Karpas-422 (cell line): Measurements from ENCODE around the gene NMNAT3. TPM values are rescaled to one million over a fixed set of nuclear protein-coding genes. Genes with fewer than 3 reads are reported as not detected.
A peak's percentile ranks its signal among the peaks of the same experiment; 100 is the strongest.

Source experiments
- DNase-seq: peaks from one replicate; pipeline ENCODE4 v3.0.0-alpha.2; 2015
- H2AFZ ChIP-seq: fragments of 200-600 bp; sonication (generic); 2 replicates; pipeline ENCODE4 v1.6.1; 2014; ENCODE audit warnings: antibody characterized with exemption, low read length, mixed read lengths
- H3K27ac ChIP-seq: fragments of 200-600 bp; sonication (generic); 2 replicates; pipeline ENCODE4 v1.5.1; 2014; ENCODE audit warnings: mild to moderate bottlenecking, low read length, moderate library complexity
- H3K27me3 ChIP-seq: fragments of 200-600 bp; sonication (generic); 2 replicates; pipeline ENCODE4 v1.6.1; 2014; ENCODE audit warnings: low read length, mixed read lengths
- H3K36me3 ChIP-seq: fragments of 200-600 bp; sonication (generic); 2 replicates; pipeline ENCODE4 v1.6.1; 2014; ENCODE audit warnings: low read length, mixed read lengths; ENCODE audit not compliant: insufficient read depth
- H3K4me1 ChIP-seq: fragments of 200-600 bp; sonication (generic); 2 replicates; pipeline ENCODE4 v1.6.1; 2014; ENCODE audit warnings: mild to moderate bottlenecking, low read length, mixed read lengths
- H3K4me2 ChIP-seq: fragments of 200-600 bp; sonication (generic); 2 replicates; pipeline ENCODE4 v1.6.1; 2014; ENCODE audit warnings: low read length, low read depth, mild to moderate bottlenecking; ENCODE audit not compliant: poor library complexity, severe bottlenecking
- H3K4me3 ChIP-seq: fragments of 200-600 bp; sonication (generic); 2 replicates; pipeline ENCODE4 v1.5.1; 2014; ENCODE audit warnings: mild to moderate bottlenecking, antibody characterized with exemption, low read length, mixed read lengths
- H3K79me2 ChIP-seq: fragments of 200-600 bp; sonication (generic); 2 replicates; pipeline ENCODE4 v1.6.1; 2014; ENCODE audit warnings: mild to moderate bottlenecking, low read length, mixed read lengths
- H3K9ac ChIP-seq: fragments of 200-600 bp; sonication (generic); 2 replicates; pipeline ENCODE4 v1.6.0; 2014; ENCODE audit warnings: low read length
- H3K9me2 ChIP-seq: fragments of 200-600 bp; sonication (generic), shearing (Covaris generic); replicated peaks from 2 replicates; pipeline ENCODE4 v1.6.0; 2014; ENCODE audit warnings: mild to moderate bottlenecking, low read length, moderate library complexity; ENCODE audit not compliant: insufficient read depth
- H3K9me3 ChIP-seq: fragments of 300-700, 200-600 bp; sonication (generic); 2 replicates; pipeline ENCODE4 v1.6.1; 2014; ENCODE audit warnings: low read length, mixed read lengths
- H4K20me1 ChIP-seq: fragments of 200-600 bp; sonication (generic); 2 replicates; pipeline ENCODE4 v1.6.1; 2014; ENCODE audit warnings: mild to moderate bottlenecking, antibody characterized with exemption, low read length, low read depth; ENCODE audit not compliant: insufficient read depth
- total RNA-seq: library from RNA; depleted of rRNA; stranded (reverse); fragments of >200 nt; shearing (Covaris generic); gene quantifications from 2 replicates; pipeline ENCODE4 v1.2.3, GENCODE V29; 2014; ENCODE audit warnings: low replicate concordance

Gene NMNAT3
- total RNA-seq, 1 experiment from 2014 or later, result not detected

DNA sequence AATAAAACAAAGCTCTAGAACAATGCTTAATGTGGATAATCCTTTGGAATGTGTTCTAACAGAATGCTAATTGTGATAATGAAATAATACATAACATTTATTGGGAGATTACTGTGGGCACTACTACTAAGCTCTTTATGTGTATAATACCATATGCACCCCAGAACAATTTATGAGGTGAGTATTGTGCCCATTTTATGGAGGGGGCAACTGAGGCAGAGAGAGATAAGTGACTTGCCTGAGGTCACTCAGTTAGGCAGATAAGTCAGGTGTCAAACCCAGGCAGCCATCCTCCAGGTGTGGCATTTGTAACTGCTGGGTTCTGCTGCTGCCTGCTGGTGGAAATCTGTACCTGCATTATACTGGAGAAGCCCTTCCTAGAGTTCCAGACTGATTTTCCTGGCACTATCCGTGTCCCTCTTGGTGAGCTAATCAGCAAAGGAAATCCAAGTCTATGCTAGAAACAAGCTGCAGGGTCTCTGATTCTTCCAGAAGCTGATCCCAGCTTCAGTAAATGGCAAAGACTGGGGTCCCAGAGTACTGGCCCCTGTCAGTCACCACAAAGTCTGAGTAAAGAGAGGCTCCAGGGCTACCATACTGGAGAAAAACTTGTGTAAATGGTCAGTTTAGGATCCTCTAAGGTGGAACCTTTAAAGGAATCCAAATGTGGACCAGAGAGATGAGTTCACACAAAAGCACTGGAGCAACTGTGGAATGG is 115.7 kb downstream of the NMNAT3 start:
- peak; percentile 71 for DNase-seq
- no peak overlapping the region for H3K27ac ChIP-seq
- no peaks in the 10 kb centered on the region for H4K20me1 ChIP-seq
- H3K27me3 ChIP-seq, result no peaks in the 10 kb centered on the region
- H3K9ac ChIP-seq, result no peak overlapping the region
- no peaks in the 10 kb centered on the region for H3K79me2 ChIP-seq
- H3K4me3 ChIP-seq, result no peak overlapping the region
- H3K4me2 ChIP-seq, result no peak overlapping the region
- no peaks in the 10 kb centered on the region for H3K9me2 ChIP-seq
- H3K36me3 ChIP-seq, result no peaks in the 10 kb centered on the region
- no peaks in the 10 kb centered on the region for H3K4me1 ChIP-seq
- no peaks in the 10 kb centered on the region for H3K9me3 ChIP-seq
- H2AFZ ChIP-seq, result no peak overlapping the region

DNA sequence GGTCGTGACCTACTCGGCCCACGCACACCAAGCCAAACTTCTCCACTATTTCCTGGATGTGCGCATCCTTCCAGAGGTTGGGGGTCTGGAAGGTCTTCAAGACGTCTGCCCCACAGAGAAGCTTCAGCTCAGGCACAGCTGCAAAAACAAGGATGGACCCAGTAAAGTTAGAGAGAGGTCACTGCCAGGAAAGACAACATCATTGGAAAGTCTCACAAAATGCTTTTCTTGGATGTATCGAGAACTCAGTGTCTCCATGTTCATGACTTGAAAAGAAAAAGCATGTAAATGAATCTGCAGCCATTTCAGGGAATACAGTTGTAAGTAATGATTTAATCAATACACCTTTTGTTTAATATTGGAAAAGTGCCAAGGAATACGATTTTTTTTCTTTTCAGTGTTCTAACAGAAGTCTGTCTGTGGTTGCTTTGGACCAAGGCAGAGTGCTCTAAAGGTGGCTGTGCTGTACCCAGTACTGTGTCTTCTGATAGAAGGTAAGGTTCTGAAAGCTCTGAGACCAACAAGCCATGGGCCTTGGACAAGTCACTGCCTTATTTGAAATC is 116.4 kb downstream of the NMNAT3 start:
- no peaks in the 10 kb centered on the region for H3K79me2 ChIP-seq
- no peak overlapping the region for H3K4me2 ChIP-seq
- H2AFZ ChIP-seq, result no peak overlapping the region
- H3K4me3 ChIP-seq, result no peak overlapping the region
- H3K27me3 ChIP-seq, result no peaks in the 10 kb centered on the region
- H3K9me2 ChIP-seq, result no peaks in the 10 kb centered on the region
- no peaks in the 10 kb centered on the region for H3K36me3 ChIP-seq
- H3K4me1 ChIP-seq, result no peaks in the 10 kb centered on the region
- H3K27ac ChIP-seq, result no peak overlapping the region
- no peak overlapping the region for H3K9ac ChIP-seq
- no peak for DNase-seq
- H3K9me3 ChIP-seq, result no peaks in the 10 kb centered on the region
- H4K20me1 ChIP-seq, result no peaks in the 10 kb centered on the region

DNA sequence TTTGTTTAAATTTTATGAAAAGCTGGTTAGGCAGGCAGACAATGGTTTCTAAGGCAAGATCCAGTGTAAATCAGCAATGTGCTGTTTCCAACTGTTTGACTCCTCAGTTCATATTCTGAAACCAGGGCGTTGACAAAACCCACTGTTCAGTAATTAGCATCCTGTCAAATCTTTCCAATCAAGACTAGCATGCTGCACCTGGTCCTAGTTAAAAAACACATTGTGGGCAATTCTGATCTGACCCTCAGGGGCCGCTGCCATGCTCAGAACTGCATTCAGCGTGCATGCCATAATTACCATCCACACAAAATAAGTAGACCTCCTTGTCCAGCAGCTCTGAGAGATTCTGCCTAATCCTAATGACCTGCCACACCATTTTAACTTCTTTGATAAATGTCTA is 117.4 kb downstream of the NMNAT3 start:
- Histone ChIP-seq H3K4me3 (no peak overlapping the region), H3K9me3 (no peaks in the 10 kb centered on the region), H3K79me2 (no peaks in the 10 kb centered on the region), H3K36me3 (no peaks in the 10 kb centered on the region), H3K9ac (no peak overlapping the region), H3K27me3 (no peaks in the 10 kb centered on the region), H4K20me1 (no peaks in the 10 kb centered on the region), H3K4me1 (no peaks in the 10 kb centered on the region), H3K9me2 (no peaks in the 10 kb centered on the region), H3K27ac (no peak overlapping the region), H3K4me2 (no peak overlapping the region), H2AFZ (no peak overlapping the region)
- DNase-seq, result no peak

DNA sequence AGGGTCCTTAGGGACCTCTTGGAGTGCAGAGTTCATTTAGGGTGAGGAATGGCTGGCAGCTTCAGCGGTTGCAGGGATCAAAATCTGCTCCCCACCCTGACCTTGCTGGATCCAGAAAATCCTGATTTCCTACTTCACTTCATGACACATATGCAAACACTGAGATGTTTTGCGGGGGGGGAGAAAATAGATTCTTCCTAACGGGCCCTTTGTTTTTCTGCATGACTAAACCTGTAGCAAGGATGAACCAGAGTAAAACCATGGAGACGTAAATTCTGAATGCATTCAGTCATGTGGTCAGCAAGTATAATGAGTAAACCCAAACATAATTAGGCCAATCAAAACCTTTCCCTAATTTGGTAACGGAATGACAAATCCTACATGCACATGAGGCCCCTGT is 118.2 kb downstream of the NMNAT3 start:
- H3K79me2 ChIP-seq, result no peaks in the 10 kb centered on the region
- no peak overlapping the region for H3K9ac ChIP-seq
- no peak overlapping the region for H2AFZ ChIP-seq
- H3K4me2 ChIP-seq, result no peak overlapping the region
- H3K4me3 ChIP-seq, result no peak overlapping the region
- H3K27ac ChIP-seq, result no peak overlapping the region
- H3K9me2 ChIP-seq, result no peaks in the 10 kb centered on the region
- no peaks in the 10 kb centered on the region for H4K20me1 ChIP-seq
- H3K36me3 ChIP-seq, result no peaks in the 10 kb centered on the region
- no peaks in the 10 kb centered on the region for H3K27me3 ChIP-seq
- H3K4me1 ChIP-seq, result no peaks in the 10 kb centered on the region
- no peaks in the 10 kb centered on the region for H3K9me3 ChIP-seq
- DNase-seq, result no peak

DNA sequence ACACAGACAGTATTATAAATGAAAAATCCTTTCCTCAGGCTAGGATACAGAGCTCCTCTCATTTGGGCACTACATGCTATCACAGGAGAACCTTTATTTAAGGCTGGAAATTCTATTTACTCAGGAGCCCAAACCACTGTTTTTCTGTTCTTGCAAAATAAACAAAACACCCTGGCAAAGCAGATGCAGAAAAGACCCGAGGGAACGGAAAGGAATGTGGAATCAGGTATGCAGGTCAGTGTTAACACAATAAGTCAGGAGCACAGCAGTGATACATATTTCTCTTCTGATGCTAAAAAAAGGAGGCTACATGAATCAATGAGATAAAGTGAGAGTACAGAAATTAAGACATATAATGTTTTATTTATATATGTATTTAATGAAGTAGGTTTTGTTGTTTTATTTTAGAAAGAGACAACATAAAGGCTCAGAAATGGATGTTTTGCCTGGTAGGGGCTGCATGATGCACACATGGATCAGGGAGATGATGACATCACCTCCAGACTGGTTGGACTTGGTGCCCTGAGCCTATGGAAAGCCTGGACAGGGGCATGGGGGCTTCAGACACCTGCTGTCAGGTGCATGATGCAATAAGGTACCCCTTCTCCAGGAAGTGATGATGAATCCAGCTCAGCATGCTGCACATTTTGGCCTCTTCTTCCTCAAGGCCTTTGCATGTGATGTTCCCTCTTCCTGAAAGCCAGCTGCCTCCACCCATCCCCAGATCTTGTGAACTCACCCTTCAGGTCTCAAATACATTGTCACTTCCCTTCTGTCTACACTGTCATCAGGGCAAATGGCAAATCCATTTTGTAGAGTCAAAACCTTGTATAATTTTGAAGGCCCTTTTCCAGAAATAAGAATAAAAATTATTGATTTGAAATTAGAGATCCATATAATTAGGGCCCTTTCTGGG is 119.2 kb downstream of the NMNAT3 start:
- no peak overlapping the region for H3K4me2 ChIP-seq
- H3K9ac ChIP-seq, result no peak overlapping the region
- no peak overlapping the region for H3K27ac ChIP-seq
- no peaks in the 10 kb centered on the region for H4K20me1 ChIP-seq
- H3K36me3 ChIP-seq, result no peaks in the 10 kb centered on the region
- H3K4me1 ChIP-seq, result no peaks in the 10 kb centered on the region
- no peak for DNase-seq
- no peak overlapping the region for H2AFZ ChIP-seq
- no peaks in the 10 kb centered on the region for H3K79me2 ChIP-seq
- no peak overlapping the region for H3K4me3 ChIP-seq
- H3K9me3 ChIP-seq, result no peaks in the 10 kb centered on the region
- H3K9me2 ChIP-seq, result no peaks in the 10 kb centered on the region
- H3K27me3 ChIP-seq, result no peaks in the 10 kb centered on the region

DNA sequence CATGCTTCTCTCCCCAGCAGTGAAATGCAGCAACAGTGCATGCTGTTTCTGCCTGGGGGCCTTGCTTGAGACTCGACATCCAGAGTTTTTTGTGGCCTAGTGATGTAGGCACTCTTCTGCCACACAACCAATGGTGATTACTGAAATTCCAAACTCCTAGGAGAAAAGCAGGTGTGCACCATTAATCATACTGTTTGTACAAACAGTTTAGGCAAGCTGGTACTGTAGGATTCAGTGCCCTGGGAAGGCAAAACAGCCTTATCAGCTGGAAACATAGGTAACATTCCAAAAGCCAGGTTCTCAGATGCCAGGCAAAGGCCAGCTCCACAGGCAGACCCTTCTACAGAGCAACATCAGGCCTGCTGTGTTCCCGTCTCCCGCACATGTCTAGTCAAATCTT is 120.7 kb downstream of the NMNAT3 start:
- Histone ChIP-seq H3K36me3 (no peaks in the 10 kb centered on the region), H3K27me3 (no peaks in the 10 kb centered on the region), H3K4me2 (no peak overlapping the region), H3K27ac (no peak overlapping the region), H3K9me2 (no peaks in the 10 kb centered on the region), H3K4me1 (no peaks in the 10 kb centered on the region), H3K9ac (no peak overlapping the region), H2AFZ (no peak overlapping the region), H3K9me3 (no peaks in the 10 kb centered on the region), H3K79me2 (no peaks in the 10 kb centered on the region), H3K4me3 (no peak overlapping the region), H4K20me1 (no peaks in the 10 kb centered on the region)
- DNase-seq, result no peak

DNA sequence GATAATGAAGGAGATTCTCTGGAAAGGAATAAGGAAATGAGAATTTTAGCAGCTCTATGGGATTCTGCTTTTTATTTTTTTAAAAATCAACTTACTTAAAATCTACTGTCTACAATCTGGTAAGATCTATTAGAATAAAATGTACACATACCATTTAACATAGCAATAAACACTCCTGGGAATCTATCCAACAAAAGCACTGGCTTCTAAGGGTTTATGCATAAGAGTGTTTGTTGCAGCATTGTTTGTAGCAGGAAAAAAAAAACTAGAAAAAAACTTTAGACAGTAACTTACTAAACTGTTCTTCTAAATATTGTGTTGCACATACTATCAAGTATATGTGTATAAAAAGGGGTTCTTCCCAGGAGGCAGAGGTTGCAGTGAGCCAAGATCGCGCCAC is 122.5 kb downstream of the NMNAT3 start:
- Histone ChIP-seq H3K36me3 (no peaks in the 10 kb centered on the region), H3K4me3 (no peak overlapping the region), H2AFZ (no peak overlapping the region), H3K9ac (no peak overlapping the region), H3K79me2 (no peaks in the 10 kb centered on the region), H3K9me2 (no peaks in the 10 kb centered on the region), H3K27ac (no peak overlapping the region), H3K4me1 (no peaks in the 10 kb centered on the region), H3K9me3 (no peaks in the 10 kb centered on the region), H4K20me1 (no peaks in the 10 kb centered on the region), H3K27me3 (no peaks in the 10 kb centered on the region), H3K4me2 (no peak overlapping the region)
- DNase-seq, result no peak

DNA sequence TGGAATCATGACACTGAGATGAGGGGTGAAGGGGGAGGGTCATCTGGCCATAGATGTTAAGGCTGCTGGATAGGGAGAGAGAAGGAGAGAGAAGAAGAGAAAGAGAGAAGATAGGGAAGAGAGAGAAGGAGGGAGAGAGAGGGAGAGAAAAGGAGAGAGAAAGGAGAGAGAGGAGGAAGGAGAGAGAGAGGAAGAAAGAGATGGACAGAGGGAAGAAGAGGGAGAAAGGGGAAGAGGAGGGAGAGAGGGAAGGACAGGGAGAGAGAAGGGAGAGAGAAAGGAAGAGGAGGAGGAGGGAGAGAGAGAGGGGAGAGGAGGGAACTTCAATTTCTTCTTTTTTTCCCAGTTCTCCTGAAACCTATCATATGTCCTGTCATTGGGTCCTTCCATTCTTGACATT is 123.1 kb downstream of the NMNAT3 start:
- no peaks in the 10 kb centered on the region for H3K4me1 ChIP-seq
- H3K9ac ChIP-seq, result no peak overlapping the region
- H3K4me3 ChIP-seq, result no peak overlapping the region
- no peaks in the 10 kb centered on the region for H4K20me1 ChIP-seq
- no peaks in the 10 kb centered on the region for H3K9me3 ChIP-seq
- no peaks in the 10 kb centered on the region for H3K79me2 ChIP-seq
- no peaks in the 10 kb centered on the region for H3K36me3 ChIP-seq
- no peak overlapping the region for H3K27ac ChIP-seq
- H2AFZ ChIP-seq, result no peak overlapping the region
- no peaks in the 10 kb centered on the region for H3K9me2 ChIP-seq
- no peak for DNase-seq
- no peaks in the 10 kb centered on the region for H3K27me3 ChIP-seq
- no peak overlapping the region for H3K4me2 ChIP-seq
